KMS-11 (cell line): Measurements from ENCODE around the gene GRM1.

Experiments
- H2AFZ ChIP-seq: fragments of 200-600 bp; sonication (generic); 2 replicates; pipeline ENCODE4 v1.6.1; 2016; ENCODE audit warnings: antibody characterized with exemption, mixed run types, low read depth
- H3K27ac ChIP-seq: fragments of 200-600 bp; sonication (generic); 2 replicates; pipeline ENCODE4 v1.6.1; 2016; ENCODE audit warnings: mild to moderate bottlenecking, mixed run types
- H3K27me3 ChIP-seq: fragments of 200-600 bp; sonication (generic); 2 replicates; pipeline ENCODE4 v1.6.1; 2017; ENCODE audit warnings: mild to moderate bottlenecking, low read depth, mixed run types, moderate library complexity; ENCODE audit not compliant: insufficient read depth
- H3K36me3 ChIP-seq: fragments of 200-600 bp; sonication (generic); 2 replicates; pipeline ENCODE4 v1.6.1; 2017; ENCODE audit warnings: mild to moderate bottlenecking, mixed run types; ENCODE audit not compliant: insufficient read depth
- H3K4me1 ChIP-seq: fragments of 200-600 bp; sonication (generic); 2 replicates; pipeline ENCODE4 v1.6.1; 2016; ENCODE audit warnings: mild to moderate bottlenecking, low read depth, mixed run types; ENCODE audit not compliant: poor library complexity, severe bottlenecking
- H3K4me2 ChIP-seq: fragments of 200-600 bp; sonication (generic); 2 replicates; pipeline ENCODE4 v1.7.0; 2016; ENCODE audit warnings: mild to moderate bottlenecking, mixed run types
- H3K4me3 ChIP-seq: fragments of 200-600 bp; sonication (generic); IDR thresholded peaks from 2 replicates; pipeline ENCODE4 v1.6.1; 2017; ENCODE audit warnings: low read depth, low read length, mixed read lengths; ENCODE audit not compliant: insufficient read depth
- H3K79me2 ChIP-seq: fragments of 200-600 bp; sonication (generic); 2 replicates; pipeline ENCODE4 v1.6.1; 2016; ENCODE audit warnings: low read depth, mixed run types; ENCODE audit not compliant: insufficient read depth
- H3K9ac ChIP-seq: fragments of 200-600 bp; sonication (generic); 2 replicates; pipeline ENCODE4 v1.6.1; 2016; ENCODE audit warnings: mild to moderate bottlenecking, mixed run types
- H4K20me1 ChIP-seq: fragments of 200-600 bp; sonication (generic); 2 replicates; pipeline ENCODE4 v1.6.1; 2016; ENCODE audit warnings: mild to moderate bottlenecking, mixed run types; ENCODE audit not compliant: insufficient read depth
- TF ChIP-seq, protein P1 (sequence below): fragments of 200-600 bp; sonication (generic); conservative IDR thresholded peaks from 2 replicates; pipeline ENCODE4 v1.6.1; 2017; ENCODE audit warnings: low read depth, mild to moderate bottlenecking, antibody characterized with exemption, low read length, moderate library complexity, mixed read lengths

The GRM1 gene

DNA sequence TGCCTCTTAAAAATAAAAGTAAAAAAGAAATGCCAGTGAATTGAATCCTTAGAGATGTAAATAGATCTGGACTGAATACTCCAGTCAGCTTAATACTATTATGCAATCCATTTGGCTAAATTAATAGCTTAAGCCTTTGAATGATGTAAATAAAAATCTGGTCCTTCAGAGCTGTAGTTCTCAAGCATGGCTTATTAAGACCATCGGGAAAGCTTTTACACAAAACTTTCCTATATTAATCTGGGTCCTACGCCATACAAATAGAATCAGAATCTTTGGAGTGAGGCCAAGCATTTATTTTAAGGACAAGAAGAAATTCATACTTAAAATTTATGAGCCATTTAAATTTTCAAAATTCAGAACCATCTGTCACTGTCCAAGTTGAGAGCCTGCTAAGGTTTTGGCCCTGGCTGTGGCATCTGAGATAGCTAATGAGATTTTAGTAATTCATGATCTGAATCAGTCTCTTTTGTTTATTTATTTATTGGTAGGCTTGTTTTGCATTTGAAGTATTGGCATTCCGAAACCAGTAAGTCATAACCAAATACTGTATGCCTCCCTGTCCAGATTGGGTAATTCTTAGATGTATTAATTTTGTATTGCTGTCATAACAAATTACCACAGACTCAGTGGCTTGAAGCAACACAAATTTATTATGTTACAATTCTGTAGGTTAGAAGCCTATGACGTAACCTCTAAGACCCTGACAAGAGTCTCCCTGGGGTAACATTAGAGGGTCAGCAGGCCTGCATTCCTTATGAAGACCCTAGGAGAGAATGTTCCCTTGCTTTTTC, 286.7 kb downstream of the GRM1 start:
- no peak overlapping the region for H3K9ac ChIP-seq
- no peaks in the 10 kb centered on the region for H4K20me1 ChIP-seq
- no peaks in the 10 kb centered on the region for H3K27me3 ChIP-seq
- no peak overlapping the region for H3K27ac ChIP-seq
- H2AFZ ChIP-seq: no peak overlapping the region
- no peaks in the 10 kb centered on the region for H3K4me1 ChIP-seq
- H3K79me2 ChIP-seq: no peaks in the 10 kb centered on the region
- TF ChIP-seq, protein P1, sequence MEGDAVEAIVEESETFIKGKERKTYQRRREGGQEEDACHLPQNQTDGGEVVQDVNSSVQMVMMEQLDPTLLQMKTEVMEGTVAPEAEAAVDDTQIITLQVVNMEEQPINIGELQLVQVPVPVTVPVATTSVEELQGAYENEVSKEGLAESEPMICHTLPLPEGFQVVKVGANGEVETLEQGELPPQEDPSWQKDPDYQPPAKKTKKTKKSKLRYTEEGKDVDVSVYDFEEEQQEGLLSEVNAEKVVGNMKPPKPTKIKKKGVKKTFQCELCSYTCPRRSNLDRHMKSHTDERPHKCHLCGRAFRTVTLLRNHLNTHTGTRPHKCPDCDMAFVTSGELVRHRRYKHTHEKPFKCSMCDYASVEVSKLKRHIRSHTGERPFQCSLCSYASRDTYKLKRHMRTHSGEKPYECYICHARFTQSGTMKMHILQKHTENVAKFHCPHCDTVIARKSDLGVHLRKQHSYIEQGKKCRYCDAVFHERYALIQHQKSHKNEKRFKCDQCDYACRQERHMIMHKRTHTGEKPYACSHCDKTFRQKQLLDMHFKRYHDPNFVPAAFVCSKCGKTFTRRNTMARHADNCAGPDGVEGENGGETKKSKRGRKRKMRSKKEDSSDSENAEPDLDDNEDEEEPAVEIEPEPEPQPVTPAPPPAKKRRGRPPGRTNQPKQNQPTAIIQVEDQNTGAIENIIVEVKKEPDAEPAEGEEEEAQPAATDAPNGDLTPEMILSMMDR: no peak
- H3K4me2 ChIP-seq: no peak overlapping the region
- no peaks in the 10 kb centered on the region for H3K36me3 ChIP-seq
- H3K4me3 ChIP-seq: no peak overlapping the region

DNA sequence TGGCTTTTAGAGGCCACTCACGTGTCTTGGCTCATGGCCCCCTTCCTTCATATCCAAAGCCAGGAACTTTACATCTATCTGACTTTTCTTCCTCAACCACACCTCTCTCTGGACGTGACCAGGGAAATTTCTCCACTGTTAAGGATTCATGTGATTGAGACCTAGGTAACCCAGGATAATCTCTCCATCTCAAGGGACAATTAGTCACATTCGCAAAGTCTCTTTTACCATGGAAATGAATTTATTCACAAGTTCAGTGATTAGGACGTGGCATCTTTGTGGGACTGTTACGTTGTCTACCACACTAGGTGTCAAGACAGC, 287.3 kb downstream of the GRM1 start:
- TF ChIP-seq, protein P1: no peak
- Histone ChIP-seq H3K27ac (no peak overlapping the region), H3K4me3 (no peak overlapping the region), H4K20me1 (no peaks in the 10 kb centered on the region), H3K9ac (no peak overlapping the region), H2AFZ (no peak overlapping the region), H3K36me3 (no peaks in the 10 kb centered on the region), H3K4me2 (no peak overlapping the region), H3K79me2 (no peaks in the 10 kb centered on the region), H3K27me3 (no peaks in the 10 kb centered on the region), H3K4me1 (no peaks in the 10 kb centered on the region)

DNA sequence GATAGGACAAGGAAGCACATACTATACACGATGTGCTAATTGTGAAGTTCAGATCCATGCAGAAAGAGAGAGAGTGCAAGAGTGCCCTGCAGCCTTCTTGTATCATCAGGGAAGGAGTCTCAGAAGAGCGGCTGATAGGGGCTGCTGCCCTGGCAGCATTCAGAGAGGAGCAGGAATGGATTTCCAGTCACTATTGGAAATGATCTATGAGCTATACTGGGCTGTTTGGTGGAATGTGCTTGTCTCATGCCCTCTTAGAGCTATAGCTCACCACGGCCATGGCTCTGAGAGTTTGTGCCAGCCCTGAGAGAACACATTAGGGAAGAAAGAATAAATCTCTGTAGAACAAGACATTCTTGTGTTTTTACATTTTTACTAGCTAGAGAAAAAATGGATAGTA, 302.2 kb downstream of the GRM1 start:
- TF ChIP-seq, protein P1: no peak
- H3K27ac ChIP-seq: no peak overlapping the region
- H3K9ac ChIP-seq: no peak overlapping the region
- no peaks in the 10 kb centered on the region for H3K79me2 ChIP-seq
- H2AFZ ChIP-seq: no peak overlapping the region
- no peaks in the 10 kb centered on the region for H3K27me3 ChIP-seq
- no peaks in the 10 kb centered on the region for H4K20me1 ChIP-seq
- no peak overlapping the region for H3K4me3 ChIP-seq
- no peaks in the 10 kb centered on the region for H3K36me3 ChIP-seq
- no peak overlapping the region for H3K4me2 ChIP-seq
- no peaks in the 10 kb centered on the region for H3K4me1 ChIP-seq

DNA sequence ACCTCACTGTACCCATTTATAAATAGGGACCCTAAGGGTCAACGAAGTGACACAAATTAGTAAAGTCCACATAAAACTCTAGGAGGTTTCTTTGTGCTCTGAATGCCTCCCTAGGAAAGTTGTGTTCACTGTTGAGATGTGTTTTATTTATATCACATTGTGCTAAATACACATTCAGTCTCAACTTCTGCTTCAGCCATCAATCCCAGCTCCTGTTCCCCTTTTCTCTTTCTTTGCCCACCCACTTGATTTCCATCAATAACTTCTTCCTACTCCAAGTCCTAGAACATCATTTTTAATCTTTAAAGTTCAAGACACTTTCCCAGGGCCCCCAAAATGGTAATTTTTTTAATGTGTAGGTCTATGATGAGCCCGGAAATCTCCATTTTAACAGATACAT, 306.5 kb downstream of the GRM1 start:
- H3K36me3 ChIP-seq: no peaks in the 10 kb centered on the region
- H3K4me2 ChIP-seq: no peak overlapping the region
- H2AFZ ChIP-seq: no peak overlapping the region
- TF ChIP-seq, protein P1: no peak
- no peaks in the 10 kb centered on the region for H4K20me1 ChIP-seq
- no peaks in the 10 kb centered on the region for H3K27me3 ChIP-seq
- H3K79me2 ChIP-seq: no peaks in the 10 kb centered on the region
- no peaks in the 10 kb centered on the region for H3K4me1 ChIP-seq
- no peak overlapping the region for H3K9ac ChIP-seq
- no peak overlapping the region for H3K4me3 ChIP-seq
- no peak overlapping the region for H3K27ac ChIP-seq
